Naive thymus-derived CD4-positive, alpha-beta T cell (primary cell): Measurements from ENCODE around the gene CPNE1. TPM values are rescaled to one million over a fixed set of nuclear protein-coding genes. Genes with fewer than 3 reads are reported as not detected.
"Not testable (repeated sequence)": the region's sequence is repeated elsewhere in the genome, so short reads cannot be mapped to it uniquely, and the experiment has no call there.

Experiments
- ATAC-seq: fragments of 150-1000 bp; cut with Tn5 transposase; 2 replicates; pipeline ENCODE4 v1.10.0; 2021; ENCODE audit warnings: mild to moderate bottlenecking, moderate library complexity
- CTCF ChIA-PET: fragments of 350-600 bp; sonication (Branson Sonifier 250); formaldehyde crosslinking; loops from one replicate; lab custom pipeline; 2021; ENCODE audit warnings: antibody characterized with exemption; lab: Charles Lee
- POLR2A ChIA-PET: fragments of 350-600 bp; sonication (Branson Sonifier 250); formaldehyde crosslinking; loops from one replicate; lab custom pipeline; 2021; ENCODE audit warnings: antibody characterized with exemption, inconsistent platforms; lab: Charles Lee
- DNase-seq, 9 donors: peaks; one replicate each; pipeline versions ENCODE4 v3.0.0 to v3.0.0-alpha.2; 2020 to 2022; ENCODE audit warnings: mixed read lengths in 1 of 9
- H3K27ac ChIP-seq: one replicate; pipeline ENCODE4 v1.7.0; 2013; ENCODE audit warnings: mild to moderate bottlenecking, low read depth, low read length, moderate library complexity
- H3K27me3 ChIP-seq, 2 donors: one replicate each; pipeline ENCODE4 v1.7.0; 2013; ENCODE audit warnings: low read length in 2 of 2, mild to moderate bottlenecking in 2 of 2, moderate library complexity in 2 of 2; ENCODE audit not compliant: control insufficient read depth in 2 of 2, insufficient read depth in 2 of 2
- H3K36me3 ChIP-seq, 3 experiments: 1 replicate in 2 of 3; 2 replicates in 1 of 3; pipeline ENCODE4 v1.7.0; 2013; ENCODE audit warnings: low read length in 3 of 3, mild to moderate bottlenecking in 3 of 3, moderate library complexity in 1 of 3; ENCODE audit not compliant: insufficient read depth in 3 of 3, control insufficient read depth in 2 of 3
- H3K4me1 ChIP-seq, 2 donors: one replicate each; pipeline ENCODE4 v1.7.0; 2013; ENCODE audit warnings: low read length in 2 of 2, mild to moderate bottlenecking in 2 of 2, moderate library complexity in 1 of 2; ENCODE audit not compliant: control insufficient read depth in 2 of 2, insufficient read depth in 2 of 2
- H3K4me3 ChIP-seq: 2 replicates; pipeline ENCODE4 v1.7.0; 2013; ENCODE audit warnings: mild to moderate bottlenecking, low read length
- H3K9me3 ChIP-seq, 3 experiments: 1 replicate in 2 of 3; 2 replicates in 1 of 3; pipeline ENCODE4 v1.7.0; 2013; ENCODE audit warnings: low read length in 3 of 3; ENCODE audit not compliant: control insufficient read depth in 2 of 3
- H3K27ac Mint-ChIP-seq, 9 donors: one replicate each; pipeline ENCODE4 v1.8.0; 2020 to 2022; ENCODE audit warnings: mixed read lengths in 9 of 9, mild to moderate bottlenecking in 8 of 9, moderate library complexity in 5 of 9, inconsistent platforms in 2 of 9
- H3K27me3 Mint-ChIP-seq, 5 donors: one replicate each; pipeline ENCODE4 v1.8.0; 2021 to 2022; ENCODE audit warnings: mixed read lengths in 5 of 5, mild to moderate bottlenecking in 1 of 5
- H3K36me3 Mint-ChIP-seq, 5 donors: one replicate each; pipeline ENCODE4 v1.8.0; 2020 to 2022; ENCODE audit warnings: mixed read lengths in 5 of 5, mild to moderate bottlenecking in 3 of 5, inconsistent platforms in 1 of 5
- H3K4me1 Mint-ChIP-seq, 7 donors: one replicate each; pipeline ENCODE4 v1.8.0; 2020 to 2022; ENCODE audit warnings: mixed read lengths in 7 of 7, mild to moderate bottlenecking in 3 of 7, inconsistent platforms in 1 of 7
- H3K4me3 Mint-ChIP-seq, 10 donors: one replicate each; pipeline ENCODE4 v1.8.0; 2020 to 2022; ENCODE audit warnings: mild to moderate bottlenecking in 10 of 10, mixed read lengths in 10 of 10, moderate library complexity in 6 of 10, inconsistent platforms in 2 of 10
- H3K9me3 Mint-ChIP-seq, 11 donors: one replicate each; pipeline ENCODE4 v1.8.0; 2020 to 2022; ENCODE audit warnings: mixed read lengths in 11 of 11, mild to moderate bottlenecking in 4 of 11, inconsistent platforms in 1 of 11, moderate library complexity in 1 of 11
- intact Hi-C, 2 donors: fragments of 100-400 bp; cut with micrococcal nuclease; formaldehyde crosslinking; loops; one replicate each; pipeline ENCODE4 v1.15.1; 2023
- polyA plus RNA-seq, 2 donors: library from polyadenylated mRNA; unstranded; fragments of 300-500 nt; fragmentation: Illumina TruSeq; gene quantifications; one replicate each; pipeline ENCODE4 v1.2.3, GENCODE V29; 2021
- total RNA-seq, 6 experiments: library from RNA in 5 of 6; stranded (reverse) in 5 of 6; gene quantifications; 1 replicate in 5 of 6; 2 replicates in 1 of 6; pipeline ENCODE4 v1.2.3 and lab custom pipeline; 2021 to 2026

The CPNE1 gene
- total and polyA plus RNA-seq, 7 experiments from 2014 or later, result 250 to 378 (median 305) TPM

GRCh38 chr20:35690265-35690664 is 25.6 kb upstream of the CPNE1 start:
- Histone ChIP-seq H3K27me3 (no peaks in the 10 kb centered on the region), H3K36me3 (peaks cover 0 to 62% (median 5%) of the 10 kb centered on the region in 3 experiments), H3K4me3 (no peak overlapping the region), H3K27ac (no peak overlapping the region), H3K9me3 (no peaks in the 10 kb centered on the region), H3K4me1 (no peaks in the 10 kb centered on the region)
- CTCF ChIA-PET, result interaction anchor here (0.7 to 0.8 kb wide), 2 partner anchors 73 to 159 kb away, joined by 3 read pairs; no protein-coding TSS in a partner anchor
- Mint-ChIP-seq H3K36me3 (peaks cover 7 to 35% (median 23%) of the 10 kb centered on the region in 5 donors), H3K27ac (no peak overlapping the region), H3K4me1 (peaks cover 0 to 3% (median 1%) of the 10 kb centered on the region in 7 donors), H3K4me3 (no peak overlapping the region), H3K9me3 (peaks cover 0 to 2% (median 0%) of the 10 kb centered on the region in 11 donors), H3K27me3 (no peaks in the 10 kb centered on the region)
- ATAC-seq (no peak), DNase-seq (no peak)
- POLR2A ChIA-PET, result interaction anchor here (0.7 to 1.3 kb wide), 2 partner anchors 18 to 38 kb away, joined by 3 to 5 read pairs; no protein-coding TSS in a partner anchor
- intact Hi-C loops, result no loop called here

GRCh38 chr20:35686872-35687271 is 22.2 kb upstream of the CPNE1 start:
- DNase-seq, CTCF ChIA-PET, H3K9me3 Mint-ChIP-seq, H3K4me3 ChIP-seq, POLR2A ChIA-PET, ATAC-seq, H3K27me3 Mint-ChIP-seq, H3K4me1 Mint-ChIP-seq, H3K27ac ChIP-seq, H3K4me3 Mint-ChIP-seq, H3K27me3 ChIP-seq, H3K9me3 ChIP-seq, H3K4me1 ChIP-seq, intact Hi-C loops: not testable (repeated sequence)
- H3K36me3 ChIP-seq, result peaks cover 0 to 47% (median 0%) of the 10 kb centered on the region in 3 experiments
- peaks cover 7 to 31% (median 18%) of the 10 kb centered on the region in 5 donors for H3K36me3 Mint-ChIP-seq
- peak overlapping the region in 1 of 9 donors; percentile 38 for H3K27ac Mint-ChIP-seq

- H3K36me3 ChIP-seq, result peaks cover 0 to 52% (median 0%) of the 10 kb centered on the region in 3 experiments
- H3K4me1 ChIP-seq, POLR2A ChIA-PET, H3K9me3 Mint-ChIP-seq, H3K27ac ChIP-seq, H3K4me1 Mint-ChIP-seq, H3K27me3 Mint-ChIP-seq, ATAC-seq, DNase-seq, intact Hi-C loops, H3K4me3 ChIP-seq, H3K9me3 ChIP-seq, H3K4me3 Mint-ChIP-seq, H3K27me3 ChIP-seq: not testable (repeated sequence)
- CTCF ChIA-PET, result interaction anchor here (0.5 kb wide), 1 partner anchor 121 kb away, joined by 3 read pairs; no protein-coding TSS in a partner anchor
- Mint-ChIP-seq H3K36me3 (peaks cover 7 to 36% (median 13%) of the 10 kb centered on the region in 5 donors), H3K27ac (peak overlapping the region in 1 of 9 donors; percentile 41)
Observed at GRCh38 chr20:35685368-35685767, 20.7 kb upstream of the CPNE1 start.

GRCh38 chr20:35681960-35682359 is 17.3 kb upstream of the CPNE1 start:
- Mint-ChIP-seq H3K27me3 (no peaks in the 10 kb centered on the region), H3K4me1 (peaks cover 0 to 8% (median 0%) of the 10 kb centered on the region in 7 donors), H3K36me3 (peaks cover 0 to 21% (median 4%) of the 10 kb centered on the region in 5 donors), H3K27ac (no peak overlapping the region), H3K9me3 (no peaks in the 10 kb centered on the region), H3K4me3 (no peak overlapping the region)
- Histone ChIP-seq H3K4me3 (no peak overlapping the region), H3K27me3 (no peaks in the 10 kb centered on the region), H3K4me1 (no peaks in the 10 kb centered on the region), H3K36me3 (peaks cover 0 to 45% (median 0%) of the 10 kb centered on the region in 3 experiments), H3K9me3 (no peaks in the 10 kb centered on the region), H3K27ac (no peak overlapping the region)
- ChIA-PET CTCF (no interaction called here), POLR2A (no interaction called here)
- DNase-seq, result no peak
- ATAC-seq, result no peak
- intact Hi-C loops, result no loop called here

GRCh38 chr20:35680452-35681183 is 15.9 kb upstream of the CPNE1 start:
- Mint-ChIP-seq H3K36me3 (peaks cover 0 to 18% (median 4%) of the 10 kb centered on the region in 5 donors), H3K27ac (peak overlapping the region in 3 of 9 donors; percentile 12 to 35 (median 32)), H3K9me3 (no peaks in the 10 kb centered on the region), H3K4me1 (peaks cover 0 to 8% (median 0%) of the 10 kb centered on the region in 7 donors), H3K27me3 (no peaks in the 10 kb centered on the region), H3K4me3 (no peak overlapping the region)
- no peak overlapping the region for H3K4me3 ChIP-seq
- peaks cover 0 to 45% (median 0%) of the 10 kb centered on the region in 3 experiments for H3K36me3 ChIP-seq
- no peaks in the 10 kb centered on the region for H3K27me3 ChIP-seq
- ChIA-PET CTCF (no interaction called here), POLR2A (interaction anchor here (0.6 kb wide), 1 partner anchor 16 kb away, joined by 4 read pairs; no protein-coding TSS in a partner anchor)
- ATAC-seq, result peak; percentile 32
- intact Hi-C loops, result no loop called here
- no peak overlapping the region for H3K27ac ChIP-seq
- H3K9me3 ChIP-seq, result no peaks in the 10 kb centered on the region
- no peaks in the 10 kb centered on the region for H3K4me1 ChIP-seq
- DNase-seq, result no peak

GRCh38 chr20:35674921-35675320 is 10.2 kb upstream of the CPNE1 start:
- DNase-seq (no peak), ATAC-seq (no peak)
- POLR2A ChIA-PET, result interaction anchor here (1.0 to 1.3 kb wide), 3 partner anchors 11 to 121 kb away, joined by 3 to 6 read pairs (median 3); partner anchors contain the start of genes CPNE1 and RBM12
- H3K27me3 Mint-ChIP-seq, result no peaks in the 10 kb centered on the region
- no peaks in the 10 kb centered on the region for H3K4me1 ChIP-seq
- peak overlapping the region in 1 of 9 donors; percentile 17 for H3K27ac Mint-ChIP-seq
- H3K36me3 ChIP-seq, result peaks cover 0 to 73% (median 14%) of the 10 kb centered on the region in 3 experiments
- no peaks in the 10 kb centered on the region for H3K4me1 Mint-ChIP-seq
- intact Hi-C loops, result no loop called here
- no peaks in the 10 kb centered on the region for H3K27me3 ChIP-seq
- H3K36me3 Mint-ChIP-seq, result peaks cover 9 to 48% (median 22%) of the 10 kb centered on the region in 5 donors
- no peak overlapping the region for H3K27ac ChIP-seq
- H3K4me3 ChIP-seq, result no peak overlapping the region
- H3K9me3 ChIP-seq, result no peaks in the 10 kb centered on the region
- H3K9me3 Mint-ChIP-seq, result no peaks in the 10 kb centered on the region
- H3K4me3 Mint-ChIP-seq, result no peak overlapping the region
- CTCF ChIA-PET, result interaction anchor here (0.6 to 0.7 kb wide), 2 partner anchors 11 to 74 kb away, joined by 3 read pairs; partner anchors contain the start of genes CPNE1 and RBM12
